Peyer's patch (tissue), 4 donors: Measurements from ENCODE around the gene AHDC1.

Source experiments
- CTCF ChIP-seq, 6 experiments: fragments of 450-650 bp in 4 of 6; fragments of 200-600 bp in 2 of 6; sonication (generic) in 1 of 6; IDR thresholded peaks; one replicate each; pipeline ENCODE4 v1.5.1; 2017 to 2019; ENCODE audit warnings: antibody characterized with exemption in 6 of 6, mild to moderate bottlenecking in 3 of 6, moderate library complexity in 1 of 6
- POLR2A ChIP-seq, 2 donors: fragments of 450-650 bp; IDR thresholded peaks; one replicate each; pipeline ENCODE4 v1.5.1; 2017; ENCODE audit warnings: antibody characterized with exemption in 2 of 2, mild to moderate bottlenecking in 2 of 2, moderate library complexity in 2 of 2

GRCh38 chr1:27560268-27561123 lies 43.4 kb downstream of the AHDC1 start:
- TF ChIP-seq CTCF (IDR thresholded peaks at IDR 0.05) (no peak), POLR2A (IDR thresholded peaks at IDR 0.05) (no peak)
